D721Med (cell line): ENCODE data around the gene TPCN1.

Experiments used
- DNase-seq: peaks from one replicate; pipeline ENCODE4 v3.0.0; 2011; ENCODE audit warnings: low spot score; ENCODE audit not compliant: insufficient read length
- FAIRE-seq: peaks from 2 replicates; lab custom pipeline; 2011; peaks lifted over from hg19 to GRCh38; lab: Jason Lieb, UNC
- CTCF ChIP-seq: IDR thresholded peaks from 2 replicates; pipeline ENCODE4 v1.5.1; 2012; ENCODE audit warnings: mild to moderate bottlenecking, control low read depth; ENCODE audit not compliant: insufficient read depth; ENCODE audit errors: missing control alignments

Gene TPCN1

GRCh38 chr12:113318900-113319628, 97.8 kb downstream of the TPCN1 start:
- FAIRE-seq = no peak
- no peak for TF ChIP-seq CTCF
- DNase-seq = no peak

GRCh38 chr12:113320401-113320800, 99.1 kb downstream of the TPCN1 start:
- DNase-seq = no peak
- TF ChIP-seq CTCF = no peak
- FAIRE-seq = no peak

- DNase-seq = no peak
- no peak for TF ChIP-seq CTCF
- FAIRE-seq = no peak
These were observed 101.1 kb downstream of the TPCN1 start for GRCh38 chr12:113322343-113322742.

GRCh38 chr12:113325916-113326315, 104.7 kb downstream of the TPCN1 start:
- DNase-seq = no peak
- FAIRE-seq = no peak
- TF ChIP-seq CTCF = no peak

GRCh38 chr12:113326775-113327395, 105.6 kb downstream of the TPCN1 start:
- DNase-seq = no peak
- FAIRE-seq = no peak
- no peak for TF ChIP-seq CTCF

- DNase-seq (no peak), FAIRE-seq (no peak)
- TF ChIP-seq CTCF = no peak
These were observed 107.2 kb downstream of the TPCN1 start for GRCh38 chr12:113328368-113328889.
